HG03159 (cell line): ENCODE results near the gene TARBP2.
"Not testable (repeated sequence)": the region's sequence is repeated elsewhere in the genome, so short reads cannot be mapped to it uniquely, and the experiment has no call there.

Experiments
- ATAC-seq: cut with Tn5 transposase; IDR thresholded peaks from one replicate; pipeline ENCODE4 v1.9.1; 2021; ENCODE audit warnings: mild to moderate bottlenecking, moderate library complexity; ENCODE audit not compliant: unreplicated experiment

The TARBP2 gene

DNA sequence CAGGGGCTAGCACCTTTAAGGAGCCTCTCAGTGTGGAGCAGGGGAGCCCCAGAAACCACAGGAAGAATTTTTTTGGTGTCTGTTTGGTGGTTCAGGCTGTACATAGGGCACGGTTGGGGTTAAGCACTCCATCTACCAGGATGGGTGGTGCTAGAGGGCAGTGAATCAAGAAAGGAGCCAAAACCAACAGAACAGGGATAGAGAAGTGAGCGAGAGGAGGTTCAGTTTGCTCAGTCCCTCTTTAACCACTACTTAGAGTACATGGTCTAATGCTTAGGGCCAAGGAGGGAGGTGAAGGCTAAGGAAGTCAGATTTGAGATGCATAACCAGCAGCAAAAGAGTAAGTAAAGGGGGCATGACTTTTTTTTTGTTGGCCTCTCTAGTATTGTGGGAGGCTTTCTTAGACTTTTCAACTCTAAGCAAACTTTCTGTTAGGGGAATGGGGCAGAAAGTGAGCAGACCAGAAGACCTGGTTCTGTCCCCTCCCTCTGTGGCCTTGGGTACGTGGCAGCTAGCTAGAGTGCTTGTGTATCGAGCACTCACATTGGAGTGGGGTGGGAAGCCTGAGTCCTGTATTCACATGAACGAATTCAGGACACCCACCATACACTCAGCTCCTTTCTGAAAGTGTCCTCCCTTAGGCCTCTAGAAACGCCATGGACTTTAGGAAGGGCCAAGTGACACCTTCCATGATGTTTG lies 12.8 kb downstream of the TARBP2 start:
- ATAC-seq = no peak

DNA sequence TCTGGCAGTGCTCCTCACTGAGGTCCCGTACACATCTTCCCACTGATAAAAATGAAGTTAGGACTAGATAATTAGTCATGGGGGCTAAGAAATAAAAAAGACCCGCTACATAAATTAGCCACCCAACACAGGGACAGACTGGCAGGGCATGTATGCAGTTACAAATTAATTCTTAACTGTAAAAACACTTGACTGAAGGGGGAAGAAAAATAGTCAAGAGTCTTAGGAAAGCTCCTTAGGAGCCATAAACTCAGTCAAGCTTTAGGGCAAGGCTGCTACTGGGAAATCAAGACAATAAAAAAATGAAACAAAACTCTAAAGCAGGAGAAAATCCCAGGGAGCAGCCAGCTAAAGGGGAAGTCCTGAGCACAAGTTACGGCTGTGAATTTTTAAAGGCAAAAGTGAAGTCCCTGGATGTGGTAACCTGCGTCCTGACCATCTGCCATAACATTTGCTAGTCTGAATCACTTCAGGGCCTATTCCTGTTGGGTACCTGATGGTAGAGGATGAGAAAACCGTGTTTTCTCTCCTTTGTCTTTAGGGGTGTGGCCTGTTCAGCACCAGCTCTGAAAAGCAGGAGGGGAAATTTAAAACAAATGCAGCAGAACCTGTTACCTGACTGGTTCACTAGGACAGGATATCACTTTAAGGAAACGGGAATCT lies 13.7 kb downstream of the TARBP2 start:
- ATAC-seq = no peak

DNA sequence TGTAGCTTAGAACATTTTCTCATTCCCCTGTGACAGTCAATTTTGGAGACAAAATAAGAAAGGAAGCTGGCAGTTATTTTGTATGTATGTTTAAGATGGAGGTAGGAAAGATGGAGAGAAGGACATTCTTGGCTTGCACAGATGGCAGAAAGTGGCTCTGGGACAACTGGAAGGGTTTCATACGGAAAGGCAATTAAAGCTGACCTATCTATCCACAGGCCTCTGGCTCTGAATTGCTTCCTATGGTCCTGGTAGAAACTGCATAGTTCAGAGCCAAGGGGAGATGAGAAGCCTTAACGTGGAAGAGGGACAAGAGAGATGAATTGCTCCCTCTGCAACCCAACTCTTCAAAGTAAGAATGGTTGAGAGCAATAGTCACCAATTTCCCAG lies 14.2 kb downstream of the TARBP2 start:
- no peak for ATAC-seq

DNA sequence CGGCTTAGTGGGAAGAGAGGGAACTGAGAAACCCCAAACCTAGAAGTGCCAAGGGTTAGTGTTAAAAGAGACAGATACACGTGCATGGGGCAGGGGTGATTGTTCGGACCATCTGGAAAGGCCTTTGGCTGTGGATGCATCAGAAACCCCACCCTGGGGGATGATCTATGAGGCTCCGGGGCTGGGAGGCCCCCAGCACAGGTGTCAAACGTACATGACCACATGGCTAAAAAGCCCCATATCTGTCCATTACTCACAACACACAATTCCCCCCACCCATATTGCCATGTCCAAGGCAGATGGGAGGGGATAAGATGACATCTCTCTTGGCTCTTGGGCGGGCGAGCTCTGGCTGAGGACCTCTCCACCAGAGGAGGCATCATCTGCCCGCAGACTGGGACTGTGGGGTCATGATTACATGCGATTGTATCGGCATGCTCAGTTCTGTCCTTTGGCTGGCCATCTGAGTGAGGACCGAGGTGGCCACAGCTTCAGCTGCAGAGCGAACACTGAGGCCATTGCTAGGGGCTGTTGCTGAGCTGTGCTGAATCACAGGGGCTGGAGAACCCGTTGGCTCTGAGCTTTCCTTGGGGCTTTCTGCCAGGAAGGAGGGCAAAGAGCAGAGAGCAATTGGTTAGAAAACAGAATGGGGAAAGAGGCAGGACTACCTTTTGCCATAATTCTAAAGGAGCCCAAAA lies 15.8 kb downstream of the TARBP2 start:
- no peak for ATAC-seq

DNA sequence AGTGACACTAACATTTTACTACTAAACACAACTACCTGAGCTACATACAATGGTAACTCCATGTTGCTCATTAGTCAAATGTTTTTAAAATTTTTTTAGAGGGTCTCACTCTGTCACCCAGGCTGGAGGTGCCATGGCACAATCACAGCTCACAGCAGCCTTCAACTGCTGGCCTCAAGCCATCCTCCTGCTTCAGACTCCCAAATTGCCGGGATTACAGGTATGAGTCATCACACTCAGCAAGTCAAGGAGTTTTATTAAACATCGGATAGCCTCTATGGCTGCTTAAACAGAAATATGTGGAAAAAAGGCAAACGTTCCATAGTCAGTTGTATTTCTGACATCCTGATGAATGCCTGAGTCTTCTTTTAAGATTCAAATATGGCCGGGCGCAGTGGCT lies 17.3 kb downstream of the TARBP2 start:
- ATAC-seq = no peak

DNA sequence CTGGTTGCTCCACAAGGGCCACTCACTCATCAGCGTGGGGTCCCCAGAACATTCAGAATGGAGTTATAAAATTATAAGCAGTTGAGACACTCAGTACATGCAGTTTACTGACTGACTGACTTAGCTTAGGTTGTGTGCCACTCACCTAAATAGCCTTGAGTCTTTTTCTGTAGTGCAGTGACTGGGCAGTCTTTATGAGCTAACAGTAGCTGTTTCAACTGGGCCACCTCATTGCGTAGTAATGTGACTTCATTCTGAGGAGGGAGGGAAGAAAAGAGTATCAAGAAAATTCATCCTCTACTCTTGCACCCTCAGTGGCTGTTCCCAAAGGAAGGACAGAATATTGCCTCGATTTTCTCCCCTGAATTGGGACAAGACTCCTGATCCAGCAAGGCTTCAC lies 22.0 kb downstream of the TARBP2 start:
- ATAC-seq = no peak

DNA sequence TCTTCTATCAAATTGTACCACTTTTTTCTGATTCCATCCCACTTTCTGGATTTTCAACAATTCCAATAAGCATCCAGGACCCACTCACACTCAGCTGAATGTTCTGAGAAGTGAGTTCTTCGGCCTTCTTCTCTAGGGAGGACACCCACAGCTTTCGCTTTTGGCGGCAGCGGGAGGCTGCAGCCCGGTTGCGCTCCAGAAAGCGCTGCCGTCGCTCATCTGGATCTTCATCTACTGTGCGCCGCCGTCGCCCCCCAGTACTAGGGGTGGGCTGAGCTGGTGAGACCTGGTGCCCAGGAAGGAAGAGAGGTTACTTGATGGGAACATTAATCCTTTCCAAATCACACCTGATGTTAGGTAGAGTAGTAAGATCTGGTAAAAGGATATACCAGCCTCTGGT lies 23.4 kb downstream of the TARBP2 start:
- ATAC-seq = no peak

DNA sequence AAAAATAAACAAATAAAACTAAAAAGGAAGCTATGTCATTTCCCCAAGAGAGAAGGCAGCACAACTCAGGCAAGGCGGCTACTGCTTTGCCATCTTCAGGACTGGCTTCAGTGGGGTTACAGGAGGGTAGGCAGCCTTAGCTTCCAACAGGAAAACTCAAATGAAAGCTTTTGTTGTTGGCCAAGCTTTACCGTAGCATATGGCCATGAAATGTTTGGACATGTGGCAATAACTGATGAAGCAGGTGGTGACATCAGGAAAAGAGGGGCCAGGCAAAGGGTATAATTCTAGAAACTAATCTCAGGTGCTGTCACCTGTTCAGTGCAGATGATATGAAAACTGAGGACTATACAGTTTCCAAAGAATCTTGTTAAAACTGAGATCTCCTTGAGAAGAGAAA lies 29.0 kb downstream of the TARBP2 start:
- no peak for ATAC-seq

DNA sequence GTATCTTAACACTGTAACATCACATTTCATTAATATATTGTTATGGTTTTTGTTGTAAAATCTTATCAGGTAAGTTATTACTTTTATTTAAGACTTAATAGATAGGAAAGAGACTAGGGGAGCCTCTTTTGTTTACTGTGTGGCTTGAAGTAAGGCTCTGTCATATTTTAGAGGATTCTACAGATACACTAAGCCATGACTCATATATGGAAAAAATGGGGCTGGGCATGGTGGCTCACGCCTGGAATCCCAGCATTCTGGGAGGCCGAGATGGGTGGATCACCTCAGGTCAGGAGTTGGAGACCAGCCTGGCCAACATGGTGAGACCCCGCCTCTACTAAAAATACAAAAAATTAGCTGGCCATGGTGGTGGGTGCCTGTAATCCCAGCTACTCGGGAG lies 29.8 kb downstream of the TARBP2 start:
- no peak for ATAC-seq

DNA sequence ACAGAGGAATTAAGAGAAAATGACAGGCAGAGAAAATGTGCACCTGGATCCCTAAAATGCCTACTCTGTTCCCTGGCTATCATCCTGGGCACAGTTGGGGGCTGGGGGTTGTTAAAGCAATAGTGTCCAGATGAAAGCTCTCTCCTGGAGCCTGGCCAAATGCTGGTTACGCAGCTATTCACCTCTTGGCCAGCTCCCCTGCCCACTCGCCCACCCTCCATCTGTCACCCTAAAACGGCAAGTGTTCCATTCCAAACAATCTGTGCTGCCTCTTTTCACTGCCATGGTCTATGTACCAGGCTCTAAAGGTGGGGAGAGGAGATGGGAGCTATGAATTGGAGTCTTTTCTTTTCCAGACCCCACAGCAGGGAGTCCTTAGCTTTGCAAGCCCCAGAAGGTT lies 30.9 kb downstream of the TARBP2 start:
- no peak for ATAC-seq

DNA sequence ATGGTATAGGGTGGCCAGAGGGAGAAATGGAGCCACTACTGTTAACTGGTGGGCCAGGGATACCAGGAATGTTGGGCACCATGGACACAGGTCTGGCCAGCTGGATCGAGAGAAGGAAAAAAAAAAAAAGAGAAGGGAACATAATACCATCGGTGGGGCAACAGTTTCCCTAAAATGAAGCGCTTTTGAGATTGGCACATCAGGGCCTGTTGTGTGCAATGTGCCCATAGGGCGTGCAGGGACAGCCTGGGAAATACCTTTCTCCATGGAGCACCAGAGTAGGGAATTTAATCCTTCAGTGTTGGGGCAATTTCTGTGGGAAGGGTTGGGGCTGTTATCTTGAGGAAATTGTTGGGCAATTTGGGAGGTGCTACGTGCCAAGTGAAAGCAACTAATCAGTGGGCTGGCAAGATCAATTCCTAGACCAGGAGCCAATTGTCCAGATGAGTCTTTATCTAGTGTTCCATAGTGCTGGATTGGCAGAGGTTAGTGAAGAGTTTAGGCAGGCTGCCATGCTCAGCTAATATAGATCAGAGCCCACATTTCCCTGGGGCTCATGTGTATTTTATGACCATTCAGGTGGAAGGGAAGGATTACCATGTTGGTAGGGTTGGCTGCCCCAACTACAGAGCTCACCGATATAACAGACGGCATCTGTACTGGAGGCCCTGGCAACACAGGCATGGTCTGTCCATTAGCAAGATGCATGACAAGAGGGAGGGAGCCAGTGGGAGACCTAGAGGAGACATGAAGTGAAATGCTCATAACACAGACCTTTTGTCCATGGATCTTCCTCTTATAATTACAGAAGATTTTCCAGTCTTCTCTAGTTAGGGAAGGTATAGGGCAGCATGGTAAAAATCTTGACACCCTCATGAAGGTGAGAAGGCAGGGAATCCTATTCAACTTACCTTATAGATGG lies 31.7 kb downstream of the TARBP2 start:
- ATAC-seq = no peak

DNA sequence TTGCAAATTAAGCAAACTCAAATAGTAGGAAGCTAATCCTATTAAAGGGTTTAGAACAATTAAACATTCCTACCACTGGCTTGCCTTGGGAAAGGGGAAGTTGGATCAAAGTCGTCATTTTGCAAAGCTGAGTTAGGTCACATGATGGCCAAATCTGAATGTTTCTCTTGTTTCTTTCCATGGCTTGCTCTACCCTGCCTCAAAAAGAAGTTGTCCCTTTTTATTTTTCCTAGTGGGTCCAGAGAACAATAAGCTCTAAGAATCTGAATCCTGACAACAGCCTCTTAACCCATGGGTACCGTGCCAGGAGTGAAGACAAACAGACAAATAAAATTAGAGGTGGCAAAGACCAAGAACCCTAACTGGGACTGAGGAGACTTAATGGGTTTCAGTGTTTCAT lies 32.4 kb downstream of the TARBP2 start:
- ATAC-seq = no peak

DNA sequence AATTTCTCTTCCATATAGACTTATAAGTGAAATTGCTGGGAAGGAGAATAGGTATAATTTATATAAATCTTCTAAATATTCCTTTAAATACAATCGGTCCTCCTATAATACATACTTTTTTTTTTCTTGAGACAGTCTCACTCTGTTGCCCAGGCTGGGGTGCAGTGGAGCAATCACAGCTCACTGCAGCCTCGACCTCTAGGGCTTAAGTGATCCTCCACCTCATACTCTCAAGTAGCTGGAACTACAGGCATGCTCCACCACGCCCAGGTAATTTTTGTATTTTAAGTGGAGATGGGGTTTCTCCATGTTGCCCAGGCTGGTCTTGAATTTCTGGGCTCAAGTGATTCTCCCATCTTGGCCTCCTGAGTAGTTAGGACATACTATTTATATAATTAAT lies 35.9 kb downstream of the TARBP2 start:
- ATAC-seq = no peak

DNA sequence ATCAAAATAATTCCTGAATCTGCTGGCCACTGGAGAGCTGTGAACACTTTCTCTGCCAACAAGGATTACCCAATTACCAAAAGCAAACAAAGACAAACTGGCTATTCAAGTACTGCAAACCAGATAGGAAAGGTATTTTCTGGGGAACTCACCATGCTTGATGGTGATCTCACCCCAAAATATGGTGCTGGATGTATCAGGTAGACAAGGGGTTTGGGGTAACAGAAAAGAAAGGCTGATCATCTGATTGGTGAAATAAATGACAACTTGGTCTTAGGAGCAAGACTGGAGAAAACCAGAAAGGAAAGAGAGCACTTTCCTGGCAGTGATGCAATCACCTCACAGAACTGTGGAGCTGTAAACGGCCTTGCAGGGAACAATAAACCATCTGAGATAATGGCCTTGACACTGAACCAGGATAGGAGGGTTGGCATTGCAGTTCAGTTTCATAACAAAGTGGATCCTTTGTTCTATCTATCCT lies 37.2 kb downstream of the TARBP2 start:
- no peak for ATAC-seq

DNA sequence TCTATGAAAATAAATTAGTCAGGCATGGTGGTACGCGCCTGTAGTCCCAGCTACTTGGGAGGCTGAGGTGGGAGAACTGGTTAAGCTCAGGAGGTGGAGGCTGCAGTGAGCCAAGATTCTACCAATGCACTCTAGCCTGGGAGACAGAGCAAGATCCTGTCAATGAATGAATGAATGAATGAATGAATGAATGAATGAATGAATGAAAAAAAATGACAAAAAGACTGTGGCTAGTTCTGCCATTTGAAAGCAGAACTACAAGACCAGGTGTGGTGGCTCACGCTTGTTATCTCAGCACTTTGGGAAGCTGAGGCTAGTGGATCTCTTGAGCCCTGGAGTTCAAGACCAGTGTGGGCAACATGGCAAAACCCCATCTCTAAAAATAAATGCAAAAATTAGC lies 38.4 kb downstream of the TARBP2 start:
- ATAC-seq = no peak

DNA sequence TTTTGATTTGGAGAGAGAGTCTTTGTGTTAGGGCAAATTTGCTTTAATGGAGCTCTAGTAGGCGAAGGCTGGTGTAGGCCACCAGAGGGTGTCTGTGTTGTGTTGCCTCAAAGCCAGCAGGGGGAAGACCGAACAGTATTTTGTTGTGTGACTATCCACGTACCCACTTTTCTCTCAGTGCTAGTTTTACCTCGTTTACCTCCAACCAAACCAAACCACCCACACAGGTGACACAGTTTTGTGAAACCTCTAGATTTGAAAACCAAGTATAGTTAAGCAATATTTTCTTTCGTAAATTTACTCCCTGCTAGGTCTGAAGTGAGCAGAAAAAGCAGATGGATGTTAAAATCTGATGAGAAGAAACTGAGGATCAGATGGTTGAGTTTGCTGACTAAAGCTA lies 42.5 kb downstream of the TARBP2 start:
- peak; percentile 65 for ATAC-seq

DNA sequence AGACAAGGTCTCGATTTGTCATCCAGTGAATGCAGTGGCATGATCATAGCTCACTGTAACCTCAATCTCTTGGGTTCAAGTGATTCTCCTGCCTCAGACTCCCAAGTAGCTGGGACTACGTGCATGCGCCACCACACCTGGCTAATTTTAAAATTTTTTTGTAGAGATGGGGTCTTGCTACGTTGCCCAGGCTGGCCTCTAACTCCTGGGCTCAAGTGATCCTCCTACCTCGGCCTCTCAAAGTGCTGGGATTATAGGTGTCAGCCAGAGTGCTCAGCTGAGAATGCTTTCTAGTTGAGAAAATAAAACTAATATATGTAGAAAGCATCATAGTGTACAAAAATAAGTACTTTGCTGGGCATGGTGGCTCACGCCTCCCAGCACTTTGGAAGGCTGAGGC lies 47.3 kb downstream of the TARBP2 start:
- not testable (repeated sequence) for ATAC-seq

DNA sequence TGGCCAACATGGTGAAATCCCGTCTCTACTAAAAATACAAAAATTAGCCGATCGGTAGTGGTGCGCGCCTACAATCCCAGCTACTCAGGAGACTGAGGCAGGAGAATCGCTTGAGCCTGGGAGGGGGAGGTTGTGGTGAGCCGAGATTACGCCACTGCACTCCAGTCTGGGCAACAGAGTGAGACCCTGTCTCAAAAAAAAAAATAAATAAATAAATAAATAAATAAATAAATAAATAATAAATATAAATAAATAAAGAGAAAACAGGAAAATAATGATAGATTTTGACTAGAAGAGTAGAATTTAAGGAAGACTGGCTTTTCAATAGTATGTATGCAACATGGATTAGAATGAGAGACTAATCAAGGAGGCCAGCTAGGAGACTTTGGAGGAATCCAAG lies 49.0 kb downstream of the TARBP2 start:
- ATAC-seq = not testable (repeated sequence)

DNA sequence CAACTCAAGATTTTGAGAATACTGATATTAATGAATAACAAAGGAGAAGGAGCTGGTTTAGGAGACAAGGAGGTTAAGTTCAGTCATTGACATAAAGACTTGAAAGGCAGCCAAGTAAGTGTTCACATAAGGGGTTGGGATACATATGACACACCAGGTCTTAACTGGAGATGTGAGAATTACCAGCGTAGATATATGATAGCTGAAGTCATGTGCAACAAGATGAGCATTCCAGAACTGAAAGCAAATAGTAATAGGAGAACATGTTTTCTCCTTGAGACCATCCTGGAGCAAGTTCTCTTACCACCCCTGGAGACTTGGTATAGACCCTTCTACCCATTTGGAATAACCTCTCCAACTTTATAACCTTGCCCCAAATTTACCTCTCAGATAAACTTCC lies 49.5 kb downstream of the TARBP2 start:
- ATAC-seq = no peak

DNA sequence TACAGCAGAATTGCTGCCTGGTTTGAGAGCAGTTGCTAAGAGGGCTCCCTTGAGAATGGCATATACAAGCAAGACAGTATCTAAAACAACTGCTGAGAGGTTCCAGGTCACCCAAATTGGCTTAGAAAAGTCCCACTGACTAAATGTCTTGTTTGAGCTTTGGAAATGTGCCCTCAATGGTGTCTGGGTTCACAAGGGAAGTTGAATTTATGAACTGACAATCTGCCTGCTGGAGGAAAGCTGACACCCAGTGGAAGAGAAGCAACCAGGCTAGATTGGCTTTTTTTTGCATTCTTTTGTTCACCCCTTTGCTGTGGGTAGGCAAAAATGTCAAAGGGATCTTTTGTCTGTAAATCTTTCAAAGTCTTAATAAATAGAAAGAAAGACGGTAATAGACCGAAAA lies 50.8 kb downstream of the TARBP2 start:
- ATAC-seq = no peak
